Measurements from ENCODE around the gene EIF3L. TPM values are rescaled to one million over a fixed set of nuclear protein-coding genes. Genes with fewer than 3 reads are reported as not detected.
A peak's percentile ranks its signal among the peaks of the same experiment; 100 is the strongest.

The EIF3L gene
- total and polyA plus RNA-seq, 9 of the 15 experiments (the other 6 are each of a cell fraction or from before 2014, with no cell fraction given) = 257 to 699 (median 368) TPM

DNA sequence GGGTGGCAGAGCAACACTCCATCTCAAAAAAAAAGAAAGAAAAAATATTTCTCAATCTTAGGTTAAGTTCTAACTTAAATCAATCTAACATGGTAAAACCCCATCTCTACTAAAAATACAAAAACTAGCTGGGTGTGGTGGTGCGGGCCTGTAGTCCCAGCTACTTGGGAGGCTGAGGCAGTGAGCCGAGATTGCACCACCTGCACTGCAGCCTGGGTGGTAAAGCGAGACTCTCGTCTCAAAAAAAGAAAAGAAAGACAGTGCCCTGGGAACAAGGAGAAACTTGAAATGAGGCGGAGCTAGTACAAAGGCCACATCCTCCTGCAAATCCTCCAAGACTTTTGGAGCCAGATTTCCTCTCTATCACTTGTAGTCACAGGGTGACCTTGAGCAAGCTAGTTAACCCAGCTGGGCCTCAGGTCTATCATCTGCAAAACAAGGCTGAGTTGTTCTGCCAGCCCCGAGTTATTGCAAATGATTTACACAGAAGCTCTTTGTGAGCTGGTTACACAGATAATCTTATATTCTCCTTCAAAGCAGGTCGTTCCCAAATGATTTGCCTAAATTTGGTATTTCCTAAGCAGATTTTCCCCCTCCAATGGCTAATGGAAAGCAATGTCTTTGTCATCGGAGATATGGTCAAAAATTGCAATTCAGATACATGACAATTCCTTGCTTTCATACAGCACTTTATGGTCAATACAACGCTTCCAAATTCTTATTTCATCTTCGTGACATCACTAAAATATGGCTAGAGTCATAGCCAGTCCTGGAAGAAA lies 7.0 kb upstream of the EIF3L start:
- Histone ChIP-seq H4K20me1 (replicated peaks; ENCODE audit: control insufficient read depth, insufficient read depth, low read length) (no peaks in the 10 kb centered on the region), H3K36me3 (ENCODE audit: control insufficient read depth, insufficient read depth, low read length) (peaks cover 30% of the 10 kb centered on the region; the same call in 2 of the 3 replicates), H3K79me2 (ENCODE audit: control insufficient read depth, insufficient read depth, low read length) (peaks cover 21% of the 10 kb centered on the region), H3K27me3 (ENCODE audit: control insufficient read depth in 2 of 2, insufficient read depth in 2 of 2, low read length in 2 of 2) (no peaks in the 10 kb centered on the region), H3K4me2 (ENCODE audit: insufficient read depth, low read length) (peak overlapping the region; percentile 88), H3K9ac (ENCODE audit: insufficient read depth in 1 of 2, low read depth in 2 of 2, low read length in 2 of 2) (no peak overlapping the region), H3K4me1 (replicated peaks in 1 of 2; ENCODE audit: control insufficient read depth in 2 of 2, insufficient read depth in 2 of 2, low read length in 2 of 2) (peaks cover 8 to 9% of the 10 kb centered on the region in 2 experiments; a peak in 3 of 5 replicates), H3K9me1 (ENCODE audit: control insufficient read depth, insufficient read depth, low read length) (no peaks in the 10 kb centered on the region), H3K27ac (ENCODE audit: extremely low read depth, low read depth, low read length) (0 out of 3 replicates have a peak overlapping the region, but pooled peaks have one; percentile 28), H3K4me3 (peak overlapping the region; percentile 77; the same call in 1 of the 2 replicates), H2AFZ (ENCODE audit: low read depth, low read length) (no peak overlapping the region), H3K9me3 (replicated peaks; ENCODE audit: control insufficient read depth, insufficient read depth, low read depth, low read length) (peaks cover 4% of the 10 kb centered on the region; the same call in 1 of the 2 replicates)
- no peak for FAIRE-seq
- POLR2A ChIA-PET = interaction anchor here (0.6 kb wide), 1 partner anchor 136 kb away, joined by 3 read pairs; no protein-coding TSS in a partner anchor
- in situ Hi-C loops (cut with MboI) = no loop called here
- WGBS (ENCODE audit: insufficient coverage, low coverage, missing lambda C conversion rate) = 75% methylated on average over 9 of the region's 10 CpGs
- DNase-seq (ENCODE audit: extremely low read depth in 1 of 4, low spot score in 3 of 4) = peak in 1 of 4 experiments; percentile 16
- CTCF ChIA-PET (ENCODE audit: low intra/inter-chr PET ratio) = no interaction called here
- ATAC-seq = no peak
- intact Hi-C loops (cut with micrococcal nuclease) = no loop called here
- TF ChIP-seq CBFA2T3 (IDR thresholded peaks at IDR 0.05) (peak; percentile 12; the same call in 1 of the 2 replicates), ESRRA (IDR thresholded peaks at IDR 0.05; ENCODE audit: borderline replicate concordance, low read depth) (0 out of 2 replicates have a peak, but pooled peaks have one; percentile 17), NFIX (CRISPR knock-in tag; IDR thresholded peaks at IDR 0.05; ENCODE audit: low read depth) (no peak)
- no TSS peak for BruUV-seq (replicated peaks)

DNA sequence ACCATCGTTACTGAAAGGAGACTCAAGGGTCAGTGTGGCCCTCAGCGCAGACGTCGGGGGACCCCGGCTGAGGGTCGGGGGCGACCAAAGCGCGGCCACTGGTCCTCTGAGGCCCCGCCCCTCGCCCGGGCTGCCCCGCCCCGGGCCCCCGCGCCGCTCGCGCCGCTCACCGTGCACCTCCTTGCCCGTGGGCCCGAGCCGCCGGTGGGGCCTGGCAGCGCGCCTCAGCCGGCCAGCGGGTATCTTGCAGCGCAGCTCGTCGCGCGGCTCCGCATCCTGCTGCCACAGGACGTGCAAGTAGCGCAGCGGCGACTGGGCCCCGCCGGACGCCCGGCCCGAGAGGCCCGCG lies 5.5 kb upstream of the EIF3L start:
- Histone ChIP-seq H4K20me1 (replicated peaks; ENCODE audit: control insufficient read depth, insufficient read depth, low read length) (no peaks in the 10 kb centered on the region), H3K4me3 (peak overlapping the region; percentile 77), H3K27ac (ENCODE audit: extremely low read depth, low read depth, low read length) (peak overlapping the region; percentile 89), H3K27me3 (ENCODE audit: control insufficient read depth in 2 of 2, insufficient read depth in 2 of 2, low read length in 2 of 2) (no peaks in the 10 kb centered on the region), H3K9ac (ENCODE audit: insufficient read depth in 1 of 2, low read depth in 2 of 2, low read length in 2 of 2) (peak overlapping the region; percentile 73 to 95), H3K9me3 (replicated peaks; ENCODE audit: control insufficient read depth, insufficient read depth, low read depth, low read length) (peaks cover 4% of the 10 kb centered on the region; the same call in 1 of the 2 replicates), H3K4me2 (ENCODE audit: insufficient read depth, low read length) (peak overlapping the region; percentile 88), H3K4me1 (replicated peaks in 1 of 2; ENCODE audit: control insufficient read depth in 2 of 2, insufficient read depth in 2 of 2, low read length in 2 of 2) (peaks cover 9 to 11% of the 10 kb centered on the region in 2 experiments; a peak in 4 of 5 replicates), H2AFZ (ENCODE audit: low read depth, low read length) (peak overlapping the region; percentile 81), H3K9me1 (ENCODE audit: control insufficient read depth, insufficient read depth, low read length) (no peaks in the 10 kb centered on the region), H3K79me2 (ENCODE audit: control insufficient read depth, insufficient read depth, low read length) (peaks cover 36% of the 10 kb centered on the region), H3K36me3 (ENCODE audit: control insufficient read depth, insufficient read depth, low read length) (peaks cover 19% of the 10 kb centered on the region; the same call in 2 of the 3 replicates)
- WGBS (ENCODE audit: insufficient coverage, low coverage, missing lambda C conversion rate) = 20% methylated on average over 1 of the region's 46 CpGs
- peak; percentile 53 to 69 (median 60) for DNase-seq (ENCODE audit: extremely low read depth in 1 of 4, low spot score in 3 of 4)
- in situ Hi-C loops (cut with MboI) = no loop called here
- intact Hi-C loops (cut with micrococcal nuclease) = no loop called here
- CTCF ChIA-PET (ENCODE audit: low intra/inter-chr PET ratio) = no interaction called here
- POLR2A ChIA-PET = interaction anchor here (0.5 to 1.6 kb wide), 8 partner anchors 8 to 176 kb away, joined by 3 to 6 read pairs (median 3); partner anchors contain the start of genes C22orf23 and POLR2F
- ATAC-seq = peak; percentile 69
- BruUV-seq (replicated peaks) = TSS peak; percentile 26
- FAIRE-seq = no peak
- no peak for TF ChIP-seq PYGO2 (tag; IDR thresholded peaks at IDR 0.05)
- TF ChIP-seq, protein P1, sequence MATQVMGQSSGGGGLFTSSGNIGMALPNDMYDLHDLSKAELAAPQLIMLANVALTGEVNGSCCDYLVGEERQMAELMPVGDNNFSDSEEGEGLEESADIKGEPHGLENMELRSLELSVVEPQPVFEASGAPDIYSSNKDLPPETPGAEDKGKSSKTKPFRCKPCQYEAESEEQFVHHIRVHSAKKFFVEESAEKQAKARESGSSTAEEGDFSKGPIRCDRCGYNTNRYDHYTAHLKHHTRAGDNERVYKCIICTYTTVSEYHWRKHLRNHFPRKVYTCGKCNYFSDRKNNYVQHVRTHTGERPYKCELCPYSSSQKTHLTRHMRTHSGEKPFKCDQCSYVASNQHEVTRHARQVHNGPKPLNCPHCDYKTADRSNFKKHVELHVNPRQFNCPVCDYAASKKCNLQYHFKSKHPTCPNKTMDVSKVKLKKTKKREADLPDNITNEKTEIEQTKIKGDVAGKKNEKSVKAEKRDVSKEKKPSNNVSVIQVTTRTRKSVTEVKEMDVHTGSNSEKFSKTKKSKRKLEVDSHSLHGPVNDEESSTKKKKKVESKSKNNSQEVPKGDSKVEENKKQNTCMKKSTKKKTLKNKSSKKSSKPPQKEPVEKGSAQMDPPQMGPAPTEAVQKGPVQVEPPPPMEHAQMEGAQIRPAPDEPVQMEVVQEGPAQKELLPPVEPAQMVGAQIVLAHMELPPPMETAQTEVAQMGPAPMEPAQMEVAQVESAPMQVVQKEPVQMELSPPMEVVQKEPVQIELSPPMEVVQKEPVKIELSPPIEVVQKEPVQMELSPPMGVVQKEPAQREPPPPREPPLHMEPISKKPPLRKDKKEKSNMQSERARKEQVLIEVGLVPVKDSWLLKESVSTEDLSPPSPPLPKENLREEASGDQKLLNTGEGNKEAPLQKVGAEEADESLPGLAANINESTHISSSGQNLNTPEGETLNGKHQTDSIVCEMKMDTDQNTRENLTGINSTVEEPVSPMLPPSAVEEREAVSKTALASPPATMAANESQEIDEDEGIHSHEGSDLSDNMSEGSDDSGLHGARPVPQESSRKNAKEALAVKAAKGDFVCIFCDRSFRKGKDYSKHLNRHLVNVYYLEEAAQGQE (IDR thresholded peaks at IDR 0.05; ENCODE audit: borderline replicate concordance) = no peak
- TF ChIP-seq, protein P1 (CRISPR knock-in tag; IDR thresholded peaks at IDR 0.05; ENCODE audit: low read depth) = 0 out of 2 replicates have a peak, but pooled peaks have one; percentile 27

Measured in K562 (cell line).